ENCODE measurements around the gene TUT4.

DNA sequence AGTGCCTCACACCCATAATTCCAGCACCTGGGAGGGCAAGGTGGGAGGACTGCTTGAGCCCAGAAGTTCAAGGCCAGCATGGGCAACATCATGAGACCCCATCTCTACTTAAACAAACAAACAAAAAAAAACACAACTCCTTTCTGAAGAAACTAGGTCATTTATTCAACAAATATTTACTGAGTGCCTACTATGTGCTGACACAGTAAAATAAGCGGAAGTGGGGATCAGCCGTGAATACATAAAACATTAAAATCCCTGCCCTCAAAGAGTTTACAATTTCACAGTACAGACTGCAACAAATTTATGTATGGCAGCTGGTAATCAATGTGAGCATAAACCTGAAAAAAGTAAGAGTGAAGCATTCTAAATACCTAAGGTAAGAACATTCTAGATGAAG lies 65.3 kb downstream of the TUT4 start:
- TF ChIP-seq CTCF (conservative IDR thresholded peaks at IDR 0.05; ENCODE audit: low read depth in 2 of 2) (no peak), POLR2AphosphoS5 (IDR thresholded peaks at IDR 0.05; ENCODE audit: low read depth) (no peak), EZH2 (IDR thresholded peaks at IDR 0.05; ENCODE audit: low read depth, unreplicated experiment) (no peak), EZH2phosphoT487 (IDR thresholded peaks at IDR 0.05; ENCODE audit: unreplicated experiment) (no peak), REST (IDR thresholded peaks at IDR 0.05; ENCODE audit: unreplicated experiment) (no peak), ETS1 (IDR thresholded peaks at IDR 0.05) (no peak), CREB1 (CRISPR knock-in tag; IDR thresholded peaks at IDR 0.05; ENCODE audit: low read depth) (no peak), NANOG (IDR thresholded peaks at IDR 0.05; ENCODE audit: borderline replicate concordance) (no peak), JUNB (IDR thresholded peaks at IDR 0.05; ENCODE audit: unreplicated experiment) (no peak)

All from GM23338 (cell line).